ENCODE results near the gene GGT1. TPM values are rescaled to one million over a fixed set of nuclear protein-coding genes. Genes with fewer than 3 reads are reported as not detected.

GGT1 gene
- total and polyA plus RNA-seq, 2 of the 8 experiments (the other 6 are each of a cell fraction or from before 2014, with no cell fraction given) = 14.4 to 29.2 TPM

- no peak overlapping the region for H4K91ac ChIP-seq (replicated peaks; ENCODE audit: insufficient read length, low read length)
- H4K20me1 ChIP-seq (replicated peaks in 1 of 2; ENCODE audit: control insufficient read depth in 1 of 2, insufficient read depth in 2 of 2, low read length in 2 of 2) = peaks cover 0 to 2% of the 10 kb centered on the region in 2 experiments
- no peak overlapping the region for H2BK5ac ChIP-seq (ENCODE audit: low read depth, low read length)
- H2BK15ac ChIP-seq (ENCODE audit: low read length) = no peak overlapping the region
- H4K5ac ChIP-seq (ENCODE audit: insufficient read length, low read depth, low read length) = no peak overlapping the region
- H2BK120ac ChIP-seq (replicated peaks; ENCODE audit: low read depth, low read length) = no peak overlapping the region
- ChIA-PET POLR2A (ENCODE audit: partially characterized antibody) (interaction anchor here (0.5 to 4.4 kb wide), 15 partner anchors 8 to 32 kb away, joined by 3 to 38 read pairs (median 5); partner anchors contain the start of genes GUCD1, LRRC75B and SNRPD3), CTCF (ENCODE audit: partially characterized antibody) (interaction anchor here (0.7 to 1.0 kb wide), 3 partner anchors 24 to 60 kb away, joined by 3 read pairs; partner anchors contain the start of genes GUCD1 and SNRPD3)
- H3K18ac ChIP-seq (ENCODE audit: extremely low read depth, low read length) = no peak overlapping the region
- H3K23ac ChIP-seq (ENCODE audit: insufficient read length) = no peak overlapping the region
- H3K79me2 ChIP-seq (ENCODE audit: control insufficient read depth in 1 of 2, insufficient read depth in 2 of 2, low read length in 2 of 2) = no peaks in the 10 kb centered on the region
- H3K14ac ChIP-seq (ENCODE audit: insufficient read length) = no peak overlapping the region
- H3K27me3 ChIP-seq (replicated peaks in 1 of 4; ENCODE audit: control insufficient read depth in 3 of 4, extremely low read depth in 1 of 4, insufficient read depth in 3 of 4, low read length in 3 of 4) = no peaks in the 10 kb centered on the region
- WGBS, 2 experiments (ENCODE audit: extremely low coverage in 1 of 2, insufficient coverage in 1 of 2, insufficient read length in 1 of 2, insufficient replicate concordance in 2 of 2, low coverage in 1 of 2, low lambda C conversion rate in 2 of 2, missing lambda C conversion rate in 1 of 2) = 88% methylated on average over 19 of the region's 19 CpGs; no CpG with 5 or more reads in 1 of the 2 experiments
- no peak for TF ChIP-seq JUN (IDR thresholded peaks at IDR 0.05; ENCODE audit: low read depth, low read length)
- TF ChIP-seq RFX5 (IDR thresholded peaks at IDR 0.05; ENCODE audit: borderline replicate concordance, low read depth, low read length) = no peak
- TF ChIP-seq RXRA (IDR thresholded peaks at IDR 0.05; ENCODE audit: insufficient read depth, low read depth, low read length) = no peak
- TF ChIP-seq TAF7 (optimal IDR thresholded peaks at IDR 0.05; ENCODE audit: borderline replicate concordance, low read depth, low read length) = no peak
- no peak for TF ChIP-seq TBP (IDR thresholded peaks at IDR 0.05; ENCODE audit: low read depth, low read length)
- no peak for TF ChIP-seq SAP30 (IDR thresholded peaks at IDR 0.05; ENCODE audit: insufficient read depth, insufficient replicate concordance, low read length)
- TF ChIP-seq ASH2L (IDR thresholded peaks at IDR 0.05; ENCODE audit: low read length) = no peak
- no peak for TF ChIP-seq ZNF274 (IDR thresholded peaks at IDR 0.05; ENCODE audit: borderline replicate concordance, extremely low read depth, low read length)
- no peak for TF ChIP-seq CHD1 (IDR thresholded peaks at IDR 0.05; ENCODE audit: low read depth, low read length)
- peaks cover 0 to 5% (median under 1%) of the 10 kb centered on the region in 4 experiments; a peak in 3 of 8 replicates for H3K36me3 ChIP-seq (ENCODE audit: control insufficient read depth in 2 of 4, insufficient read depth in 4 of 4, low read length in 3 of 4)
- no peaks in the 10 kb centered on the region for H3K4me1 ChIP-seq (replicated peaks in 1 of 4; ENCODE audit: control insufficient read depth in 3 of 4, insufficient read depth in 4 of 4, low read length in 3 of 4)
- DNase-seq (ENCODE audit: low read depth in 1 of 2, low spot score in 2 of 2) = no peak
- H4K8ac ChIP-seq (ENCODE audit: extremely low read depth, insufficient read depth, low read length) = no peak overlapping the region
- 0 out of 2 replicates have a peak overlapping the region, but pooled peaks have one; percentile 7 for H2BK12ac ChIP-seq (ENCODE audit: low read depth, low read length)
- no peak overlapping the region for H3K27ac ChIP-seq (ENCODE audit: low read depth, low read length)
- H3K4me2 ChIP-seq (ENCODE audit: insufficient read depth in 1 of 2, low read depth in 2 of 2, low read length in 2 of 2) = no peak overlapping the region
- peak overlapping the region; percentile 75; the same call in 1 of the 2 replicates for H2AK5ac ChIP-seq (ENCODE audit: low read depth, low read length)
- H3K4ac ChIP-seq (replicated peaks; ENCODE audit: insufficient read length, low read depth, low read length) = no peak overlapping the region
- no peak overlapping the region for H2BK20ac ChIP-seq (ENCODE audit: low read length)
- H3K4me3 ChIP-seq (ENCODE audit: extremely low read depth in 1 of 4, insufficient read depth in 2 of 4, low read depth in 3 of 4, low read length in 4 of 4) = no peak overlapping the region
- no peaks in the 10 kb centered on the region for H3K23me2 ChIP-seq (ENCODE audit: low read depth, low read length)
- no peak overlapping the region for H3K56ac ChIP-seq (replicated peaks; ENCODE audit: insufficient read length, low read depth, low read length)
- H3K9me3 ChIP-seq (ENCODE audit: insufficient read depth in 2 of 2, low read depth in 1 of 2, low read length in 1 of 2) = no peaks in the 10 kb centered on the region
- no peak overlapping the region for H3K9ac ChIP-seq (replicated peaks in 1 of 4; ENCODE audit: extremely low read depth in 1 of 4, low read depth in 3 of 4, low read length in 3 of 4)
- no peaks in the 10 kb centered on the region for H3K79me1 ChIP-seq (ENCODE audit: low read depth, low read length)
- no peak for FAIRE-seq
- no peak overlapping the region for H2AFZ ChIP-seq (ENCODE audit: low read length)
These were observed 19.5 kb upstream of the GGT1 start for GRCh38 chr22:24583221-24584165.

Measured in H1 (cell line).